Fibroblast of gingiva (primary cell): ENCODE results near the gene SPTBN4.
"Not testable (repeated sequence)": the region's sequence is repeated elsewhere in the genome, so short reads cannot be mapped to it uniquely, and the experiment has no call there.

Experiments used
- DNase-seq: peaks from one replicate; pipeline ENCODE4 v3.0.0-alpha.2; 2011; ENCODE audit warnings: low read depth

Gene SPTBN4

GRCh38 chr19:40466985-40467734 lies at the start of gene SPTBN4:
Gene SPTBN4, plus strand, starts transcription at chr19:40467001. Its CDS starts 5,621 bp downstream, at chr19:40472622.
- no peak for DNase-seq

- DNase-seq, result no peak
These were observed 49.2 kb upstream of the SPTBN4 start for GRCh38 chr19:40417643-40417981.

GRCh38 chr19:40418040-40418439 lies 48.8 kb upstream of the SPTBN4 start:
- DNase-seq, result no peak

- no peak for DNase-seq
These were observed 47.7 kb upstream of the SPTBN4 start for GRCh38 chr19:40419066-40419612.

GRCh38 chr19:40419780-40420179 lies 47.0 kb upstream of the SPTBN4 start:
- DNase-seq, result no peak

- DNase-seq, result no peak
These were observed 46.4 kb upstream of the SPTBN4 start for GRCh38 chr19:40420451-40420765.

- DNase-seq, result peak; percentile 93
These were observed 45.7 kb upstream of the SPTBN4 start for GRCh38 chr19:40420766-40421765.

GRCh38 chr19:40421993-40422747 lies 44.6 kb upstream of the SPTBN4 start:
- no peak for DNase-seq

- DNase-seq, result no peak
These were observed 43.8 kb upstream of the SPTBN4 start for GRCh38 chr19:40422748-40423566.

GRCh38 chr19:40423938-40424337 lies 42.9 kb upstream of the SPTBN4 start:
- DNase-seq, result no peak

- DNase-seq, result no peak
These were observed 42.0 kb upstream of the SPTBN4 start for GRCh38 chr19:40424637-40425449.

GRCh38 chr19:40425450-40426287 lies 41.1 kb upstream of the SPTBN4 start, which contains the start of gene SERTAD1:
Gene SERTAD1, minus strand, starts transcription at chr19:40425992. Its CDS starts 2,446 bp downstream, at chr19:40423546.
- DNase-seq, result peak; percentile 99

GRCh38 chr19:40428197-40428596 lies 38.6 kb upstream of the SPTBN4 start:
- not testable (repeated sequence) for DNase-seq

GRCh38 chr19:40430242-40430641 lies 36.6 kb upstream of the SPTBN4 start:
- DNase-seq, result not testable (repeated sequence)

GRCh38 chr19:40431698-40432097 lies 35.1 kb upstream of the SPTBN4 start:
- DNase-seq, result no peak

- not testable (repeated sequence) for DNase-seq
These were observed 34.0 kb upstream of the SPTBN4 start for GRCh38 chr19:40432760-40433159.

GRCh38 chr19:40433391-40434216 lies 33.2 kb upstream of the SPTBN4 start:
- peak; percentile 94 for DNase-seq

GRCh38 chr19:40438284-40438683 lies 28.5 kb upstream of the SPTBN4 start:
- no peak for DNase-seq
